Measurements from ENCODE around the gene EFHC1. TPM values are rescaled to one million over a fixed set of nuclear protein-coding genes. Genes with fewer than 3 reads are reported as not detected.

EFHC1 gene
- total RNA-seq, 2 experiments from 2014 or later, result 3.4 to 4.8 TPM

- Mint-ChIP-seq H3K36me3 (ENCODE audit: low read depth) (peaks cover 93% of the 10 kb centered on the region), H3K4me3 (no peak overlapping the region), H3K27me3 (no peaks in the 10 kb centered on the region), H3K9me3 (no peaks in the 10 kb centered on the region), H3K4me1 (ENCODE audit: low read depth) (no peaks in the 10 kb centered on the region), H3K27ac (no peak overlapping the region)
- intact Hi-C loops (cut with DNase I, micrococcal nuclease), result no loop called here
- DNase-seq (no peak), ATAC-seq (ENCODE audit: poor library complexity) (no peak)
- H3K36me3 ChIP-seq (ENCODE audit: insufficient read depth, low read length), result peaks cover 58% of the 10 kb centered on the region
- no peaks in the 10 kb centered on the region for H3K4me1 ChIP-seq (ENCODE audit: insufficient read depth, low read length)
- TF ChIP-seq, protein P1, sequence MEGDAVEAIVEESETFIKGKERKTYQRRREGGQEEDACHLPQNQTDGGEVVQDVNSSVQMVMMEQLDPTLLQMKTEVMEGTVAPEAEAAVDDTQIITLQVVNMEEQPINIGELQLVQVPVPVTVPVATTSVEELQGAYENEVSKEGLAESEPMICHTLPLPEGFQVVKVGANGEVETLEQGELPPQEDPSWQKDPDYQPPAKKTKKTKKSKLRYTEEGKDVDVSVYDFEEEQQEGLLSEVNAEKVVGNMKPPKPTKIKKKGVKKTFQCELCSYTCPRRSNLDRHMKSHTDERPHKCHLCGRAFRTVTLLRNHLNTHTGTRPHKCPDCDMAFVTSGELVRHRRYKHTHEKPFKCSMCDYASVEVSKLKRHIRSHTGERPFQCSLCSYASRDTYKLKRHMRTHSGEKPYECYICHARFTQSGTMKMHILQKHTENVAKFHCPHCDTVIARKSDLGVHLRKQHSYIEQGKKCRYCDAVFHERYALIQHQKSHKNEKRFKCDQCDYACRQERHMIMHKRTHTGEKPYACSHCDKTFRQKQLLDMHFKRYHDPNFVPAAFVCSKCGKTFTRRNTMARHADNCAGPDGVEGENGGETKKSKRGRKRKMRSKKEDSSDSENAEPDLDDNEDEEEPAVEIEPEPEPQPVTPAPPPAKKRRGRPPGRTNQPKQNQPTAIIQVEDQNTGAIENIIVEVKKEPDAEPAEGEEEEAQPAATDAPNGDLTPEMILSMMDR (IDR thresholded peaks at IDR 0.05), result no peak
- no peaks in the 10 kb centered on the region for H3K9me3 ChIP-seq (ENCODE audit: control insufficient read depth in 1 of 2, insufficient read depth in 1 of 2, low read length in 2 of 2)
- no peaks in the 10 kb centered on the region for H3K27me3 ChIP-seq (ENCODE audit: control insufficient read depth in 1 of 2, insufficient read depth in 2 of 2, low read length in 2 of 2)
- CTCF ChIA-PET, result no interaction called here
- no peak overlapping the region for H3K27ac ChIP-seq (ENCODE audit: low read depth in 1 of 2, low read length in 2 of 2)
- no peak overlapping the region for H3K4me3 ChIP-seq (ENCODE audit: low read length)
- POLR2A ChIA-PET, result no interaction called here
Observed at GRCh38 chr6:52511572-52512151, 91.5 kb downstream of the EFHC1 start.

DNA sequence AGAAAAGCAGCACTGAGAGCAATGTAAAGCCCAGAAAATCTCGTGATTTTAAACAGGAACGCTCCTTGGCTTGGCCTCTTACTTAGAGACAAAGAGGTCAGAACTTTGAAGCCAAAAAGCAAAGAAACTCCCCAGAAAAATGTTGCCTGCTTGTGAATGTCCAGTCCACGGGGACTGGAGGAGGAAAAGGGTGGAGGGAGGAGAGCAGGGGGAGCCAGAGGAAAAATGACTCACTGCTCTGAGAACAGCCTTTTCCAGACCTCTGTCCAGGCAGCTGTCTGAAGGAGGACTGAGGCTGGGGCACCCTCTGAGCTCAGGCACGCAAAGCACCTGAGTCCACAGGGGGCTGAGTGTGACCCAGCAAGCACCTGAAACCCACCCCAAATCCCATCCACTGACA is 92.1 kb downstream of the EFHC1 start:
- intact Hi-C loops (cut with DNase I, micrococcal nuclease), result no loop called here
- Mint-ChIP-seq H3K36me3 (ENCODE audit: low read depth) (peaks cover 87% of the 10 kb centered on the region), H3K27ac (no peak overlapping the region), H3K4me3 (no peak overlapping the region), H3K4me1 (ENCODE audit: low read depth) (no peaks in the 10 kb centered on the region), H3K27me3 (no peaks in the 10 kb centered on the region), H3K9me3 (no peaks in the 10 kb centered on the region)
- POLR2A ChIA-PET, result no interaction called here
- H3K4me3 ChIP-seq (ENCODE audit: low read length), result no peak overlapping the region
- TF ChIP-seq, protein P1 (IDR thresholded peaks at IDR 0.05), result no peak
- H3K4me1 ChIP-seq (ENCODE audit: insufficient read depth, low read length), result no peaks in the 10 kb centered on the region
- no peak for ATAC-seq (ENCODE audit: poor library complexity)
- H3K36me3 ChIP-seq (ENCODE audit: insufficient read depth, low read length), result peaks cover 56% of the 10 kb centered on the region
- no peaks in the 10 kb centered on the region for H3K27me3 ChIP-seq (ENCODE audit: control insufficient read depth in 1 of 2, insufficient read depth in 2 of 2, low read length in 2 of 2)
- H3K9me3 ChIP-seq (ENCODE audit: control insufficient read depth in 1 of 2, insufficient read depth in 1 of 2, low read length in 2 of 2), result no peaks in the 10 kb centered on the region
- CTCF ChIA-PET, result no interaction called here
- H3K27ac ChIP-seq (ENCODE audit: low read depth in 1 of 2, low read length in 2 of 2), result no peak overlapping the region
- no peak for DNase-seq

- ChIA-PET CTCF (no interaction called here), POLR2A (no interaction called here)
- Mint-ChIP-seq H3K27me3 (no peaks in the 10 kb centered on the region), H3K4me3 (no peak overlapping the region), H3K27ac (no peak overlapping the region), H3K36me3 (ENCODE audit: low read depth) (peaks cover 81% of the 10 kb centered on the region), H3K4me1 (ENCODE audit: low read depth) (no peaks in the 10 kb centered on the region), H3K9me3 (no peaks in the 10 kb centered on the region)
- TF ChIP-seq, protein P1 (IDR thresholded peaks at IDR 0.05), result no peak
- Histone ChIP-seq H3K9me3 (ENCODE audit: control insufficient read depth in 1 of 2, insufficient read depth in 1 of 2, low read length in 2 of 2) (no peaks in the 10 kb centered on the region), H3K36me3 (ENCODE audit: insufficient read depth, low read length) (peaks cover 58% of the 10 kb centered on the region), H3K4me1 (ENCODE audit: insufficient read depth, low read length) (no peaks in the 10 kb centered on the region), H3K27ac (ENCODE audit: low read depth in 1 of 2, low read length in 2 of 2) (no peak overlapping the region), H3K4me3 (ENCODE audit: low read length) (no peak overlapping the region), H3K27me3 (ENCODE audit: control insufficient read depth in 1 of 2, insufficient read depth in 2 of 2, low read length in 2 of 2) (no peaks in the 10 kb centered on the region)
- no peak for DNase-seq
- intact Hi-C loops (cut with DNase I, micrococcal nuclease), result no loop called here
- no peak for ATAC-seq (ENCODE audit: poor library complexity)
Observed at GRCh38 chr6:52513464-52513863, 93.3 kb downstream of the EFHC1 start.
